Activated gamma-delta T cell treated with Interleukin-2 at 50 U/mL for 16 hours (primary cell): Measurements from ENCODE around the gene CHRDL2.

Experiments
- DNase-seq: peaks from one replicate; pipeline ENCODE4 v3.0.0-alpha.2; 2020

CHRDL2 gene

GRCh38 chr11:74683941-74684481, 47.2 kb downstream of the CHRDL2 start:
- no peak for DNase-seq

- no peak for DNase-seq
Observed at GRCh38 chr11:74683279-74683871, 47.9 kb downstream of the CHRDL2 start.

GRCh38 chr11:74682731-74683278, 48.4 kb downstream of the CHRDL2 start:
- no peak for DNase-seq

GRCh38 chr11:74681686-74682651, 49.3 kb downstream of the CHRDL2 start:
- DNase-seq: no peak

GRCh38 chr11:74680703-74681531, 50.3 kb downstream of the CHRDL2 start:
- DNase-seq: no peak

- DNase-seq: no peak
Observed at GRCh38 chr11:74680035-74680671, 51.1 kb downstream of the CHRDL2 start.

- no peak for DNase-seq
Observed at GRCh38 chr11:74679513-74679865, 51.7 kb downstream of the CHRDL2 start.

- DNase-seq: no peak
Observed at GRCh38 chr11:74678591-74679512, 52.4 kb downstream of the CHRDL2 start.

- DNase-seq: no peak
Observed at GRCh38 chr11:74678041-74678440, 53.2 kb downstream of the CHRDL2 start.

GRCh38 chr11:74677131-74677530, 54.1 kb downstream of the CHRDL2 start:
- no peak for DNase-seq

- no peak for DNase-seq
Observed at GRCh38 chr11:74676596-74676995, 54.6 kb downstream of the CHRDL2 start.

GRCh38 chr11:74675761-74676160, 55.5 kb downstream of the CHRDL2 start:
- DNase-seq: no peak

GRCh38 chr11:74673693-74674360, 57.4 kb downstream of the CHRDL2 start:
- DNase-seq: no peak

- DNase-seq: no peak
Observed at GRCh38 chr11:74672956-74673692, 58.1 kb downstream of the CHRDL2 start.

GRCh38 chr11:74672332-74672955, 58.8 kb downstream of the CHRDL2 start:
- DNase-seq: no peak

GRCh38 chr11:74671520-74672196, 59.6 kb downstream of the CHRDL2 start:
- no peak for DNase-seq

- DNase-seq: no peak
Observed at GRCh38 chr11:74670171-74670570, 61.1 kb downstream of the CHRDL2 start.
